Measurements from ENCODE around the gene CHRNA3.

DNA sequence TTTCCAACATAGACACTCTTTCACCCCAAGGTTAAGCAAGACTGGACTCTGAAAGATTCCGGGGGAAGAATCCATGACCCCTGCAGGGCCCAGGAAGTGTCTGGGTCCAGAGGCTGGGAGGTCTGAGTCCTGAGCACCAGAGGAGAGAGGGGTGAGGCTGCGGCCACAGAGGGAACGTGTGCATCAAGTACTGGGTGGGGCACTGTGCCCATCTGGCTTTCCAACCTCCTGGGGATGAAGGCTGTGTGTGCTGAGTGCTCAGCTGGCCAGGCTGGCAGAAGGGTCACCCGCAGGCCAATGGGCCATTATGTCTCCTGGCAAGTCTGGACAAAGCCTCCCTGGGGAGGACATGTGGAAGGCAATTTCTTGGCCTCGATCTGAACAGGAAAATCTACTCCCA, 3.3 kb downstream of the CHRNA3 start:
- TF ChIP-seq, protein P1, sequence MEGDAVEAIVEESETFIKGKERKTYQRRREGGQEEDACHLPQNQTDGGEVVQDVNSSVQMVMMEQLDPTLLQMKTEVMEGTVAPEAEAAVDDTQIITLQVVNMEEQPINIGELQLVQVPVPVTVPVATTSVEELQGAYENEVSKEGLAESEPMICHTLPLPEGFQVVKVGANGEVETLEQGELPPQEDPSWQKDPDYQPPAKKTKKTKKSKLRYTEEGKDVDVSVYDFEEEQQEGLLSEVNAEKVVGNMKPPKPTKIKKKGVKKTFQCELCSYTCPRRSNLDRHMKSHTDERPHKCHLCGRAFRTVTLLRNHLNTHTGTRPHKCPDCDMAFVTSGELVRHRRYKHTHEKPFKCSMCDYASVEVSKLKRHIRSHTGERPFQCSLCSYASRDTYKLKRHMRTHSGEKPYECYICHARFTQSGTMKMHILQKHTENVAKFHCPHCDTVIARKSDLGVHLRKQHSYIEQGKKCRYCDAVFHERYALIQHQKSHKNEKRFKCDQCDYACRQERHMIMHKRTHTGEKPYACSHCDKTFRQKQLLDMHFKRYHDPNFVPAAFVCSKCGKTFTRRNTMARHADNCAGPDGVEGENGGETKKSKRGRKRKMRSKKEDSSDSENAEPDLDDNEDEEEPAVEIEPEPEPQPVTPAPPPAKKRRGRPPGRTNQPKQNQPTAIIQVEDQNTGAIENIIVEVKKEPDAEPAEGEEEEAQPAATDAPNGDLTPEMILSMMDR (IDR thresholded peaks at IDR 0.05), result no peak
- no peak for TF ChIP-seq POLR2A (IDR thresholded peaks at IDR 0.05)
